GM20431 (cell line): ENCODE results near the gene KCNV2.
"Not testable (repeated sequence)": the region's sequence is repeated elsewhere in the genome, so short reads cannot be mapped to it uniquely, and the experiment has no call there.

ENCODE experiments used
- in situ Hi-C: fragments of 300-500 bp; cut with MseI, MboI; formaldehyde crosslinking; loops from one replicate; pipeline ENCODE4 v1.15.0; 2020; ENCODE audit warnings: low sequenced_read_pairs; ENCODE audit not compliant: unreplicated experiment

Gene KCNV2

DNA sequence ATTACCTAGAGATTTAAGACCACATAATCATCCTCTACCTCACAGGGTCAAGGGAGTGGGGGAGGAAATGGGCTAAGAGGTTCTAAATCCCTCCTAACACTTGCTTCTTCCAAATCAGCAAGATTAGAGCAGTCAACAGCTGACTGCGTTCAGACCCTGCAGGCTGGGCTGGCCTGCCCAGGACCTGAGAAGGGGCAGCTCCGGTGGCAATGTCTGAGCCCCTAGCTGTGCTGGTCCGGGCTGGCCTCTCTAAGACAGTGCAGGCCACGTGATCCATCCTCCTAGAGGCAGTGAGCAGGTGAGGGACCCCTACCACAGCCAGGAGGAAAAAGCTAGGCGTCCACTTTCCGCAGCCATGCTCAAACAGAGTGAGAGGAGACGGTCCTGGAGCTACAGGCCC lies at the start of gene KCNV2:
Gene KCNV2, plus strand, starts transcription at position 126 of the 400 bp plus-strand sequence. Its CDS starts 230 bp downstream, at position 356.
- in situ Hi-C loops: no loop called here

DNA sequence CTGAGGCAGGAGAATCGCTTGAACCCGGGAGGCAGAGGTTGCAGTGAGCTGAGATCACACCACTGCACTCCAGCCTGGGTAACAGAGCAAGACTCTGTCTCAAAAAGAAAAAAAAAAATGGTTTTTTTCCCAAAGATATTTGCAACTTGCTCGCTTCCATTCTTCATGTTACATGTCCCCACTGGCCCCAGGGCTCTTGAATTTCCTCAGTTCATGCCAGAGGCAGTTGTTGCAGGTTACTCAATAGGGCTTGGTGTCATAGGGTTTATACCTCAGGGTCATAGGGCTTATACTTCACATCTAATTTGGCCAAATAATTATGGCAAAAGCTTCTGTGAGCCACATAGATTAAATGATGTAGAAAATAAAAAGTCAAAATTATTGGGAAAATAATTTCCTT lies 44.1 kb upstream of the KCNV2 start:
- in situ Hi-C loops: no loop called here

DNA sequence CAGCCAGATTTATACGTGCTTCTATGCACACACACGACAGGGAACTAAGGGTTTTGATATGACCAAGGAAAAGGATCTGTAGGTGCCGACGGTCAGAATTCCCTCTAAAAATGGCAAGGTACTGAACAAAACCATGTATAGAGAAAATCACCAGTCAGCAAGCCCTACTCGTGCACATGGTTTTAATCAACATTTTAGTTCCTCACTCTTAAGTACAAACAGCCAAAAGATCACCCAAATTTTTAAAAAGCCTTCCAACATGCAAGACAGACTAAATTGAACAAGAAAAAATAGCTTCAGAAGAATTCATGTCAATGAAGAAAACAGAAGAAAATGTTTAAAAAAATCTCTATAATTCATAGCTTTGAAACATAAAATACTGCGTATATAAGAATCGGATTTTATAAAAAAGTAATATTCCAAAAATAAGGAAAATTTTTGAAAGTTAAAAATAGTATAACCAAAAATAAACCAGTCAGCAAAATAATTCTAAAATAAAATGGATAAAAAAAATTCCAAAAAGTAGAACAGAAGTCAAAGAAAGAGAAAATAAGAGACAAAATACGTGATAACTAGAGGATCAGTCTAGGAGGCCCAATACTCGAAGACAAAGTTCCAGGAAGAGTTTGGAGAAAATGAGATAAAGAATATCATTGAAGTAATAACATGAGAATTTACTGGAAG lies 43.0 kb upstream of the KCNV2 start:
- in situ Hi-C loops: no loop called here

DNA sequence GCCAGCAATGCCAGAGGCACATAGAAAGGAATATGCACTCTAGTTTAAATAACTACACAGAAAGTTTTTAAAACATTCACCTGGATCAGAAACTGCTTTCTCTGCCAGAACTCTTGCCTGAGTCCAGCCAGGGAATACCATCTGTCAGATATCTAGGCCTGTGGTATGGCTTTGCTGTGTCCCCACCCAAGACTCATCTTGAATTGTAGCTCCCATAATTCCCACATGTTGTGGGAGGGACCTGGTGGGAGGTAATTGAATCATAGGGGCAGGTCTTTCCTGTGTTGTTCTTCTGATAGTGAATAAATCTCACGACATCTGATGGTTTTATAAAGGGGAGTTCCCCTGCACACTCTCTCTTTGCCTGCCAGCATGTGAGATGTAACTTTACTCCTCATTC lies 41.5 kb upstream of the KCNV2 start:
- in situ Hi-C loops: no loop called here

DNA sequence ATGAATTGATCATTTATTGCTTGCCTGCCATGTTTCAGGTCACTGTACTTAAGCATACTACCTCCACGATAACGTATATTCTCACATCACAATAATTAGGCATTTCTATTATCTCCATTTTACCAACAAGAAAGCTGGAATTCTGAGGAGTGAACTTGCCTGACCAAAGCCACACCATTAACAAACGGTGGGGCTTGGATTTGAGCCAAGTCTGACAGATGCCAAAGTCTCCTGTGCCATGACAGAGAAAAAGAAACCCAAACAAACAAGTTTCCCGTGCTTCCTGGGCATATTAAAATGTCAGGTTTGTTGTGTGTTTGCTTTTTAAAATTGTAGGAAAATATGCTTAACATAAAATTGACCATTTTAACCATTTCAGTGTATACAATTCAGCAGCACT lies 40.8 kb upstream of the KCNV2 start:
- in situ Hi-C loops: no loop called here

DNA sequence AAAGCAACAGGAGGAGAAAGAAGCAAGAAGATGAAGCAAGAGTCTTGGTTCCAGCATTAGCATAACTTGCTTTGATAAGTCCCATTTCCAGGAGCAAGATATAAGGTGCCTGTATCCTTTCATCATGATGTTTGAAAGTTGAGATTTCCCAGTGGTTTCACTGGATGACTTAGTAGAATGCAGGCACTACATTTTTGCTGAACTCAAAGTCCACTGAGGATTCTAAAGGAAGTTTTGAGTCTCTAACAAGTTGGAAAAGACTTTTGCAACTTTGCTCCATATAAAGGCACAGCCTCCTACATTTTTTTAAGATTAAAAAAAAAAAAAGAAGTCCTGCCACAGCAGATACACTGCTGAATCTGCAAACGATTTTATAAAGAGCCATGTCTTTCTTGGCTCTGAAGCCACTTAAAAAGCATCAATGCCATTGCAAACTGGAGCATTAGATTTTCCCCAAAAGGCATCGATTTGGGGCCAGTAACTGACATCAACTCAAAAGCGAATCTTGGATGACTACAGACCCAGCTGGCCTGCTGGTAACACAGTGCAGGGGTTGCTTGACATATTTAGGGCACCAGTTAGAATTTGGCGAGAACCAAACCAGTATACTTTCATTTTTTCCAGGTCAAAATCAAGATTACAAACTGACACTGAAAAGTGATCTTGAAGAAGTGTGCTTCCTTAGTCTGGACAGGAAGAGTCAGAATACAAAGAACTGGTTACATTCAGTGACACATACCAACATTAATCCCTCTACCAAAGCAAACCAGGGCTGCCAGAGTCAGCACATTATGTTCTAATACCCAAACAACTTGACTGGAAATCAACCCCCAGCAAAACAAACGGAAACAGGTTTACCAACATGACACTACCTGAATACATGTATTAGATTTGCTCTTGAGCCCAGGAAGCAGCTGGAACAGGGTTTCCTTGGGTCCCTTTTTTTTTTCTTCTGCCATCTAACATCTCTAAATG lies 39.1 kb upstream of the KCNV2 start:
- in situ Hi-C loops: no loop called here

DNA sequence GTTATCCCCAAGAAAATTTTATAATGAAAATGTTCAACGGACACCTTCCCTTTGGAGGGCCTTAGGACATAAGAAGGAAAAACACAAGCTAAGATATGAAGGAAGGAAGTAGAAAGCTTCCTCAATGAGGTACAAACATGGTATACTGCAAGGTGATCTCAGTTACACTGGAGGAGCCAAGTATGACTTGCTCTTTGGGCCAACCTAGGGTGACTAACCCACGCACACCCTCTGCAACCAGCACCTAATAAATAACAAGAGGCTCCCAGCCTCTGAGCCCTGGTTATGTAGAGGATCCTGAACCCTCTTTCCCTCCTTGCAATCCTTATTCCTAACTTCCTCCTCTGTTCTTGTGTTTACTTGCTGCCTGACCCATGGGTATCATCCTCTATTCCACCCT lies 38.3 kb upstream of the KCNV2 start:
- in situ Hi-C loops: no loop called here

DNA sequence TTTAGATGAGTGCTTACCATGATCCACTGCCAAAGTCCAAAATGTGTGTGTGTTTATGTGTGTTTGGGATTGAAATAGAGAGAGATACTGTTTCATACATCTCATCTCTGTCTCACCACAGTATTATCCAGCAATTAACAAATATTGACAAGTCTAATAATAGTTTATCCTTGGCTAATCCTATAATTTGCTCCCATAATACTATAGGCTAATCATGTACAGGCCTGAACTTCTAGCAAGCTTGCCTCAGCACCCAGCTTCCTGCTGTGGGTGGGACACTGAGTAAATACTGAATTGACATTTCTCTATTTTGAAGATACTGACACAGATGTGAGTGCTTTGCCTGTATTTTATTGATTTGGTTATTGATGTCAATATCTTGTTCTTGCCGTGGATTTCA lies 35.3 kb upstream of the KCNV2 start:
- in situ Hi-C loops: no loop called here

DNA sequence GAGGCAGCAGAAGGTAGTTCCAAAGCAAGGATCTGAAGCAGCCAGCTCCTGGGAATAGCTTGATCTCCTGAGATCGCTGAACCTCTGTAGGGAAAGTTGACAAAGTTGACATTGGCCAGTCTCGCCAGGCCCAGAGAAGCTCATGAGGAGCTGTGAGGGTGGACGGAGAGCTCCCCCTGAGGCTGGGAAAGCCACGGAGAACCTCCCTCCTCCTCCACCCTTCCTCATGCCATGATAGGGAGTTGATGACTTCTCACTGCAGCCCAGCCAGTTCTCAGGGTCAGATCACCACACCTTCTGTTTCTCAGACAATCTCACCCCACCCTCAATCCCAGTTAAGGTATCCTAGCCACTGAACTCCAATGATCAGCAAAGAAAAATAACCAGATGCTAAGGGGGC lies 30.4 kb upstream of the KCNV2 start:
- in situ Hi-C loops: no loop called here

DNA sequence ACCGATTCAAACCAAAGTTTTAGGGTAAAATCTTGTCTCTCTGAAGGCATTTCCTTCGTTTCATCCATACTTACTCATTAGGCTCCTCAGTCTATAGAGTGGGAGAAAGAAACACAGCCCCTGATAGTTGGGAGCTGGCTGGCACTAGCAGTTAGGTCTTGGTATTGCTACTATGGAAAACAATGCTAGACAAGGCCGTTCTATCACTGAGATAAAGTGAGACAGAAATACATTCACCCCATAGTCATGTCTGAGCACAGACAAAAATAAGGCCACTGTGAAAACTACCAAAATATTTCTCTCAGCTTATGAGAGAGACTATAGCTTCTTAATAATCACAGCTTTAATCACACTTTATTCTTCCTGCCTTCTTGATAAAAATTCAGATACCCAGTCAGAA lies 28.7 kb upstream of the KCNV2 start:
- in situ Hi-C loops: no loop called here

DNA sequence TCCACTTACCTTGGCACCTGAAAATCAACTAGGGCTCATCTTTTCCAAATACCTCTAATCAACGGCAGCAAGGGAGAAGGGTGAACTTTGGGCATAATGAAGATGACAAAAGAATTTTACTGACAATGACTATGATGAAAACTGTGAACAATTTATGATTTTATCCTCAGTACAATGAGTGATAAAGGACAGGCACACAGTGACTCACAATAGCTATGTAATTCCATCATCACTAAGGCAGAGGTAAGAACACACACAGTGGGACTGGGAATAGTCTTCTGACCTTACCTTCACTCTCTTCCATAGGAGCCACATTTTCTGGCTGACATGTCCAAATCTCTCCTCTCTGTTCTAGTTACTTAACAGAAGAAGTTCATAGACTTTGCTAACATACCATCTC lies 26.1 kb upstream of the KCNV2 start:
- in situ Hi-C loops: no loop called here

DNA sequence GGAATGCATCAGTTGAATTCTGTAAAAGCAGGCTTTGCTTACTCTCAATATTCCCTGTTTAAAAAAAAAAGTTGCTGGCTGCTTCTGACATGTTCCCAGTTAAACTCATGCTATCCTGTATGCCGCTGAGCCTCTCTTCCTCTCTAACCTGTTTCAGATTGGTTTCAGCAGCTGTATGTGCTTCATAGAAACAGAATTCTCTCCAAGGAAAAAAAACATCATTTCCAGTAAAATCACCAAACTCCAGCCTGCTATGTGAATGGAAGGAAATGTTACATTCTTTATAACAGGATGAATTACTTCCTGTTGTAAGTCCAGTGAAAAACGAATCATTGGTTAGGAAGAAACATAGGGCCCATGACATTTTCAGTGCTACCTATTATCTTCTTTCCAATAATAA lies 25.7 kb upstream of the KCNV2 start:
- in situ Hi-C loops: no loop called here

DNA sequence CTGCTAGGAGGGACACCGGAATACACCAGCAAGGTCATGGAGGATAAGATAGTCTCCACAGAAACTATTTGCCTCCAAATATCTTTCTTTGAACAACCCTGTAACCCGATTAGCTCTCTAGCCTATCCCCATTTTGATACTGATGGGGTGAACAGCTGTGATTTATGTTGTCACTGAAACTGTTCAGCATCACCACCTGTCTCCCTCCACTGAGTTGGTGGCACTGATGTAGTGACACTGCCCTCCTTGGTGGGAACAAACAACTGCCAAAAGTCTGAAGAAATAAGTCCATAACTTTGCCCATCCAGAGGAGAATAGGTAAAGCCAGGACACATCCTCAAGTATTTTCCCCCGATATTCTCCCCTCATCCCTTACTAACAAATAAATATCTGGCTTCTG lies 24.3 kb upstream of the KCNV2 start:
- in situ Hi-C loops: no loop called here

DNA sequence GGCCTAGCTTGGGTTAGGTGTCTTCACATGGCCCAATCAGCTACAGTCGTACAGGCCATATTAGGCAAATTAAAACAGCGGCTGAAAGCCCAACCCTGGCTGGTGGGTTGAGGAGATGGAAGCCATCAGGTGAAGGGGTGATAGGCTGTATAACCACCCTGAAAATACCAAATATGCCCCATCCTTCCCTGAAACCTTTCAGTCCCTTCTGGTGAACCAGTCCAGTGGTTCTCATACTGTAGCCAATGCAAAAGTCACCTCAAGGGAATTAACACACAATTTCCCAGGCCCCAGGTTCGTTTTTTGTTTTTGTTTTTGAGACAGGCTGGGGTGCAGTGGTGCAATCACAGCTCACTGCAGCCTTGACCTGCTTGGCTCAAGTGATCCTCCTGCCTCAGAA lies 19.8 kb upstream of the KCNV2 start:
- in situ Hi-C loops: no loop called here

DNA sequence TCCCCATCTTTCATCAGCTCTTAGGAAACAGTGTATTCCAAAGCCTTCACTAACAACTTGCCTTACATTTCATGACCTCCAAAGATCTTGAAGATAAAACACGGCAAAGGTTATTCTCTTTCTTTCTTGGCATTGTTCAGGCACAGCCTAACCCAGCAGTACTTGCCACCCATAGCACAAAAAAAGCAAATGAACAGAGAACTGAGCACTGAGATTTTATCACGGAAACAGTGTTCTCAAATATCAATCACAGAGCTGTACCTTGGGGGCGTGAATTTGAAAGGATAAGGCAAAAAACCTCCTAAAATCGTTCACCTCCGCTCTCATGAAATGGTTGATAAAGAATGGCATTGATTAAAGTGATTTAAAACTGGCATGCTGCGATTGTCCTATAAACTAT lies 16.9 kb upstream of the KCNV2 start:
- in situ Hi-C loops: no loop called here

DNA sequence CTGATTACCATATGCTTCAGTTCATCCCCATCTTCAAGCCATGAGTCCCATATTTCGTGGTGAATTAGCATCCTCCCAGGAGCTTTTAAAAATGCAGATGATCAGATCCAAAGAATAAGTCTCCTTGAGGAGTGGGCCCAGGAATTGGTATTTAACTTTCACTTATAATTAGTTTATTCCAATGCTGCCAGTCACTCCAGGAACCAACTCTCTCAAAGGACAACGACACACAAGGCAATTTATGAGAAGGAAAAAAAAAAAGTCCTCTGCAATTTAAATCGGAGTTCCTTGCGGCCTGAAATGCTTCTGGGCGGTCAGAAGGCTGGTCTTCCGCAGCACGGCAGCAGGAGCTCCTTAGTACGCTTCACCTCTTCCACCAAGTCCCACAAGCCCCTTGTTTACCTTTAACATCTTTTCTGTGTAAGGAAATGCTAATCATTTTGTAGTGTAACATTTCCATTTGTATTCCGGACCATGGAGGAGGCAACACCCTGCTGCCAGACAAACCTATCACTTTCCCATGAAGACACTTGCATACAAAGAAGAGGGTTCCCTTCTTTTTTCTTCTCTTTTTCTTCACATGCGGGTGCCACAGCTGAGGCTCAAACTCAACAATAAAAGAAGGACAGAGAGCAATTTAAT lies 16.3 kb upstream of the KCNV2 start:
- in situ Hi-C loops: no loop called here

DNA sequence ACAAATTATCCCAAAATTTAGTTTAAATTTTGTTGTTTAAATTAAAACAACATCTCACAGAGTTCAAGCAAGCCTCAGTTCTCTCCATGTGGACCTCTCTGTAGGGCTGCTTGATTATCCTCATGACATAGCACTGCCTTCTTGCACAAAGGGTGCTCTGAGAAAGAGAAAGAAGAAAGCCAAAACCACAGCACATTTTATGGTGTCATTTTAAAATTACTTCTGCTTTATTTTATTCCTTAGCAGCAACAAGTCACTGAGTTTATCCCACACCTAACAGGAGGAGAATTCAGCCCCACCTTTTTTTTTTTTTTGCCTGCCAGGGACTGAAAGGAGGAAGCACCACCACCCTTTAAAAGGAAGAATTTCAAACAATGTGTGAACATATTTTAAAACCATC lies 12.8 kb upstream of the KCNV2 start:
- in situ Hi-C loops: no loop called here

DNA sequence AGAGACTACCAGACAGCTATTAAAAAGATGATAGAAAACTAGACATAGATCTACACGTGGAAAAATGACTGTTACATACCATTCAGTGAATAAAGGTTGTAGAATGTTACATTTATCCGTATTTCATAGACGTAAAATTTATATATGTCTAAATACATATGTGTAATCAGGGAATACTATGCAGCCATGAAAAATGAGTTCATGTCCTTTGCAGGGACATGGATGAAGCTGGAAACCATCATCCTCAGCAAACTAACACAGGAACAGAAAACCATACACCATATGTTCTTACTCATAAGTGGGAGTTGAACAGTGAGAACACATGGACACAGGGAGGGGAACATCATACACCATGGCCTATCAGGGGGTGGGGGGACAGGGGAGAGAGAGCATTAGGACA lies 10.1 kb upstream of the KCNV2 start:
- in situ Hi-C loops: not testable (repeated sequence)

DNA sequence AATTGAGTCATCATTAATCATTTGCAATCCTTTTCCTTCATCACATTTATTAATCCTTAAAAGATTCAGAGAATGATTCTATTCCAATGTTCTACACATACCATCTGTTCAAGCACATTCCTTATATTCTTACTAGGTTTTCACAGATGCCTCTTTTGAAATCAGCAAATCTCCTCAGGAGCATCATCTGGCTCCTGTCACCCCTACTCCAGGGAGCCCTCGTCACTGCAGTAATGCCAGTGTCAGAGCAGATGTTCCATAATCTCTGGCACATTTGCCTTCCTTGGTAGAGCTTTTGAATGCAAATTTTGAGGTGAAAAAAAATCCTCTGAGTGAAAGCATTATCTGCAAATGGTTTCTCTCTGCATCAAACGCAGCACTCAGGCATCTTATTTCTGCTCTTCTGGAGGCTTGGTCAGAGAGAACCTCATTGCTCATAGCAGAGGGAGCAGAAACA lies 7.6 kb upstream of the KCNV2 start:
- in situ Hi-C loops: no loop called here

DNA sequence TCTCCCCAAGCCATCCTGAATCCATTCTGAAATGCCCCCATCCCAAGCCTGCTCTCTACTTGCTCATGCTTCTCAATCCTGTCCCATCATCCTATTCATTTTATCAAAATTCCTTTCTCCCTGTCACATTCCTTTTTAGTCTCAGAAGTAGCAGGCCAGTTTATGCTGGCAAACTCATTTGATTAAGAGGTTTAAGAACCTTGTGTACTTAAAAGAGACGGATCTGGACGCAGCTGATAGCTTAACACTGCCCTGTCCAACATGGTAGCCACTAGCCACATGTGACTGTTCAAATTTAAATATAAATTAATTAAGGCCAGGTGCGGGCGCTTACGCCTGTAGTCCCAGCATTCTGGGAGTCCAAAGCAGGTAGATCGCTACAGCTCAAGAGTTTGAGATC lies 5.6 kb upstream of the KCNV2 start:
- in situ Hi-C loops: no loop called here
